Right atrium auricular region (tissue), 2 donors: ENCODE measurements around the gene FRRS1L. TPM values are rescaled to one million over a fixed set of nuclear protein-coding genes. Genes with fewer than 3 reads are reported as not detected.

Source experiments
- DNase-seq: peaks from one replicate; pipeline ENCODE4 v3.0.0-alpha.2; 2019; ENCODE audit warnings: low spot score
- H3K27ac ChIP-seq, 2 donors: fragments of 200-600 bp; sonication (generic); 1 replicate in 1 of 2; 2 replicates in 1 of 2; pipeline ENCODE4 v1.5.1; 2016 to 2019
- H3K27me3 ChIP-seq, 2 donors: fragments of 200-600 bp; sonication (generic); one replicate each; pipeline versions ENCODE4 v1.5.1 to v1.6.0; 2017 to 2019
- H3K36me3 ChIP-seq: fragments of 200-600 bp; sonication (generic); one replicate; pipeline ENCODE4 v1.5.1; 2016
- H3K4me1 ChIP-seq, 2 donors: fragments of 200-600 bp; sonication (generic); one replicate each; pipeline versions ENCODE4 v1.5.1 to v1.6.0; 2017 to 2019
- H3K4me3 ChIP-seq, 2 donors: fragments of 200-600 bp; sonication (generic); 1 replicate in 1 of 2; 2 replicates in 1 of 2; pipeline ENCODE4 v1.5.1; 2017 to 2019; ENCODE audit warnings: mild to moderate bottlenecking in 1 of 2, moderate library complexity in 1 of 2
- H3K9me3 ChIP-seq, 2 donors: fragments of 200-600 bp; sonication (generic); one replicate each; pipeline ENCODE4 v1.5.1; 2019
- CTCF ChIP-seq, 2 donors: fragments of 200-600 bp; sonication (generic); IDR thresholded peaks; one replicate each; pipeline ENCODE4 v1.5.1; 2019; ENCODE audit warnings: antibody characterized with exemption in 2 of 2
- total RNA-seq, 2 donors: library from RNA; depleted of rRNA; stranded (reverse); fragments of >200 nt; gene quantifications; one replicate each; pipeline ENCODE4 v1.1.0, GENCODE V29; 2016

The FRRS1L gene
- total RNA-seq, 2 donors from 2014 or later: 4.3 to 7.5 TPM

- Histone ChIP-seq H3K9me3 (no peaks in the 10 kb centered on the region), H3K4me3 (no peak overlapping the region)
These were observed 4.4 kb downstream of the FRRS1L start for GRCh38 chr9:109162677-109163076.

GRCh38 chr9:109161471-109161870 lies 5.6 kb downstream of the FRRS1L start:
- Histone ChIP-seq H3K9me3 (no peaks in the 10 kb centered on the region), H3K4me3 (no peak overlapping the region), H3K27ac (no peak overlapping the region), H3K27me3 (no peaks in the 10 kb centered on the region), H3K36me3 (no peaks in the 10 kb centered on the region), H3K4me1 (no peaks in the 10 kb centered on the region)
- DNase-seq: no peak
- no peak for TF ChIP-seq CTCF (IDR thresholded peaks at IDR 0.05)

More at GRCh38 chr9:109162677-109163076, 4.4 kb downstream of the FRRS1L start:
- H3K27me3 ChIP-seq: no peaks in the 10 kb centered on the region
- no peak overlapping the region for H3K27ac ChIP-seq
- no peaks in the 10 kb centered on the region for H3K36me3 ChIP-seq
- no peaks in the 10 kb centered on the region for H3K4me1 ChIP-seq
- no peak for TF ChIP-seq CTCF (IDR thresholded peaks at IDR 0.05)
- no peak for DNase-seq

- no peak overlapping the region for H3K4me3 ChIP-seq
- no peak overlapping the region for H3K27ac ChIP-seq
- H3K27me3 ChIP-seq: no peaks in the 10 kb centered on the region
- H3K9me3 ChIP-seq: no peaks in the 10 kb centered on the region
- no peaks in the 10 kb centered on the region for H3K4me1 ChIP-seq
- TF ChIP-seq CTCF (IDR thresholded peaks at IDR 0.05): no peak
- no peak for DNase-seq
- no peaks in the 10 kb centered on the region for H3K36me3 ChIP-seq
These were observed 7.5 kb downstream of the FRRS1L start for GRCh38 chr9:109159583-109159982.

DNA sequence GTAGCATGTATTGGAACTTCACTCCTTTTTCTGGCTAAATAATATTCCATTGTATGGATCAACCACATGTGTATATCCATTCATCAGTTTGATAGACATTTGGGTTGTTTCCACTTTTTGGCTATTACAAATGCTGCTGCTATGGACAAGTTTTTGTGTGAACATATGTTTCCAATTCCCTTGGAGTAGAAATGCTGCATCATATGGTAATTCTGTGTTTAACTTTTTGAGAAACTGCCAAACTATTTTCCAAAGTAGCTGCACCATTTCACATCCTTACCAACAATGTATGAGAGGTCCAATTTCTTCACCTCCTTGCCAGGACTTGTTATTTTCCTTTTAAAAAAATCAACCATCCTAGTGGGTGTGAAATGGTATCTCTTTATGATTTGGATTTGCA lies 8.4 kb downstream of the FRRS1L start:
- no peaks in the 10 kb centered on the region for H3K36me3 ChIP-seq
- no peak overlapping the region for H3K27ac ChIP-seq
- TF ChIP-seq CTCF (IDR thresholded peaks at IDR 0.05): no peak
- H3K27me3 ChIP-seq: no peaks in the 10 kb centered on the region
- no peak for DNase-seq
- no peaks in the 10 kb centered on the region for H3K4me1 ChIP-seq
- no peak overlapping the region for H3K4me3 ChIP-seq
- H3K9me3 ChIP-seq: no peaks in the 10 kb centered on the region

DNA sequence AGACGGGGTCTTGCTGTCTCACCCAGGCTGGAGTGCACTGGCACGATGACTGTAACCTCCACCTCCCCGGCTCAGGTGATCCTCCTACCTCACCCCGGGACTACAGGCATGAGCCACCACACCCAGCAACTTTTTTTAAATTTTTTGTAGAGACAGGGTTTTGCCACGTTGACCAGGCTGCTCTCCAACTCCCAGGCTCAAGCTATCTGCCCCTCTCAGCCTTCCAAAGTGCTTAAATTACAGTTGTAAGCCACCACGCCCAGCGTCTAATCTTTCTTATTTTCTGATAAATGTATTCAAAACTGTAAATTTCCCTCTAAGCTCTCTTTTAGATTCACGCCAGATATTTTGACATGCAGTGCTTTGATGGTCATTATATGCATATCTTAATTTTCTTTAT lies 10.3 kb downstream of the FRRS1L start:
- no peak overlapping the region for H3K27ac ChIP-seq
- H3K9me3 ChIP-seq: peaks cover 0 to 5% of the 10 kb centered on the region in 2 donors
- no peak for TF ChIP-seq CTCF (IDR thresholded peaks at IDR 0.05)
- H3K4me1 ChIP-seq: no peaks in the 10 kb centered on the region
- no peaks in the 10 kb centered on the region for H3K36me3 ChIP-seq
- H3K27me3 ChIP-seq: no peaks in the 10 kb centered on the region
- DNase-seq: no peak
- H3K4me3 ChIP-seq: no peak overlapping the region

DNA sequence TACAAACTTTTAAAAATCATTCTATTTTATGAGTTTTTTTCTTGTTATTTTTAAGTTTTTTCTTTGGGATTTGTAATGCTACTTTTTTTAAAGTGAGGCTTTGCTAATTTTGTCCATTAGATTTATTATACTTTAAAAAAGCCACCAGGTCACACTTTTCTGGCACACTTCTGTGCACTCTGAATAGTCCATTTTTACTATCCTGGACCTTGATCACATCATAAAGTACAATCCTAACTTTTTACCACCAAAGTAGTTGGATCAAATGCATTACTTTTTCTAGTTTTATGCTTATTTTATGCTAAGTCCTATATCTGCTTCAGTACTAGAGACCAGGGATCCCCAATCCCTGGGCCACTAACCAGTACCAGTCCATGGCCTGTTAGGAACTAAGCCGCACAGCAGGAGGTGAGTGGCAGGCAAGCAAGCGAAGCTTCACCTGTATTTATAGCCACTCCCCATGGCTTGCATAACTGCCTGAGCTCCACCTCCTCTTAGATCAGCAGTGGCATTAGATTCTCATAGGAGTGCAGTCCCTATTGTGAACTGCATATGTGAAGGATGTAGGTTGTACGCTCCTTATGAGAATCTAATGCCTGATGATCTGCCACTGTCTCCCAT lies 16.0 kb downstream of the FRRS1L start:
- no peak for DNase-seq
- Histone ChIP-seq H3K27me3 (no peaks in the 10 kb centered on the region), H3K4me1 (no peaks in the 10 kb centered on the region), H3K4me3 (no peak overlapping the region), H3K36me3 (no peaks in the 10 kb centered on the region), H3K27ac (no peak overlapping the region), H3K9me3 (peaks cover 0 to 5% of the 10 kb centered on the region in 2 donors)
- no peak for TF ChIP-seq CTCF (IDR thresholded peaks at IDR 0.05)
